HAP-1 (cell line): ENCODE results near the gene RPRD1B.
"Not testable (repeated sequence)": the region's sequence is repeated elsewhere in the genome, so short reads cannot be mapped to it uniquely, and the experiment has no call there.

Experiments used
- DNase-seq, 2 experiments: peaks; one replicate each; pipeline ENCODE4 v3.0.0-alpha.2; 2016 to 2020; ENCODE audit warnings: low spot score in 2 of 2
- H3K27me3 ChIP-seq: fragments of 250-450 bp; sonication (Bioruptor Pico); 2 replicates; pipeline ENCODE4 v1.5.1; 2020; ENCODE audit warnings: low read depth, mild to moderate bottlenecking, moderate library complexity
- H3K36me3 ChIP-seq: fragments of 250-450 bp; sonication (Bioruptor Pico); replicated peaks from 2 replicates; pipeline ENCODE4 v1.5.1; 2020; ENCODE audit warnings: mild to moderate bottlenecking
- H3K4me1 ChIP-seq: fragments of 250-450 bp; sonication (Bioruptor Pico); 2 replicates; pipeline ENCODE4 v1.5.1; 2020; ENCODE audit warnings: mild to moderate bottlenecking
- H3K4me3 ChIP-seq: fragments of 250-450 bp; sonication (Bioruptor Pico); 2 replicates; pipeline ENCODE4 v1.5.1; 2020; ENCODE audit warnings: mild to moderate bottlenecking, moderate library complexity
- H3K9me3 ChIP-seq: fragments of 250-450 bp; sonication (Bioruptor Pico); 2 replicates; pipeline ENCODE4 v1.5.1; 2020; ENCODE audit warnings: mild to moderate bottlenecking, moderate library complexity
- in situ Hi-C: fragments of 300-500 bp; cut with MboI; formaldehyde crosslinking; loops from 3 replicates; pipeline ENCODE4 v1.14.3; 2020; ENCODE audit warnings: low sequenced_read_pairs, inconsistent platforms, mixed read lengths

RPRD1B gene

GRCh38 chr20:38009416-38009815 is 24.1 kb upstream of the RPRD1B start:
- H3K36me3 ChIP-seq = peaks cover 34% of the 10 kb centered on the region

DNA sequence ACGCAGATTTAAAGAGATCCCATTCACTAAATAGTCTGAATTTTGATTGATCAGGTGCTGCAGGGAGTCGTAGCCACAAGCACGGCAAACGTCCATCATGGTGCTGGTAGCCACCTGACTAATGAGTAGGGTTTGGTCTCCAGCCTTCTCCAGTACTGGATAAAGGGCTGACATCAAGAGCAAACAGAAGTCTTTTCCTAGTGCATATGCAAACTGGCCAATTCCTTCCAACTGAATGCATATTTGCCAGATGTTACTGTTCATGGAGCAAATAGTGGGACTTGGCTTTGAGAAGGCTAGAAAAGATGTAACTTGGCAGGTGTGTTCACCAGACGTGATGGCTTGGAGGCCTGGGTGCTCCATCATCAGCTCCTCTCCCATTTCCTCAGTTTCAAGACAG is 21.9 kb upstream of the RPRD1B start:
- in situ Hi-C loops = no loop called here
- H3K4me3 ChIP-seq = no peak overlapping the region
- DNase-seq = no peak
- H3K4me1 ChIP-seq = no peaks in the 10 kb centered on the region; the same call in 1 of the 2 replicates
- H3K27me3 ChIP-seq = no peaks in the 10 kb centered on the region
- H3K36me3 ChIP-seq = peaks cover 38% of the 10 kb centered on the region
- no peaks in the 10 kb centered on the region for H3K9me3 ChIP-seq

More at GRCh38 chr20:38009416-38009815, 24.1 kb upstream of the RPRD1B start:
- DNase-seq, H3K4me3 ChIP-seq, H3K9me3 ChIP-seq, H3K27me3 ChIP-seq, H3K4me1 ChIP-seq, in situ Hi-C loops: not testable (repeated sequence)

DNA sequence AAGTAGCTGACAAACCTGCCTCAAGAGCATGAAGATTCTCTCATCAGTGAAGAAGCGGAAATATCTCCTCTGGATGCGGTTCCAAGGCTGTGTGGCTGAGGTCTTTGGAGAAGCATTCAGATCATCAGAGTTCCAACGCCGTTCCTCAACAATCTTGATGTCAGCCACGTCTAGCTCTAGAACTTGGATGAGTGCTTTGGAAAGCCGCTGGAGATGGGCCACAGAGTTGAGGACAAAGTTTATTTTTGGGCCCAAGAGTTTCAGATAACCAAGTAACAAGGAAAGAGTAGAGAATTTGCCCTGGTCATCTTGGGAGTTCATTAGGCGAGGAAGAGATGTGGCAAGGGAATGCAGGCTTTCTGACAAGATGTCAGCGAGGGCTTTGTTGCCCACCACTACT is 21.2 kb upstream of the RPRD1B start:
- in situ Hi-C loops = no loop called here
- H3K4me1 ChIP-seq = no peaks in the 10 kb centered on the region; the same call in 1 of the 2 replicates
- no peaks in the 10 kb centered on the region for H3K27me3 ChIP-seq
- no peak overlapping the region for H3K4me3 ChIP-seq
- H3K9me3 ChIP-seq = no peaks in the 10 kb centered on the region
- H3K36me3 ChIP-seq = peaks cover 44% of the 10 kb centered on the region
- DNase-seq = no peak

GRCh38 chr20:38013887-38014286 is 19.7 kb upstream of the RPRD1B start:
- in situ Hi-C loops = no loop called here
- peaks cover 56% of the 10 kb centered on the region for H3K36me3 ChIP-seq

DNA sequence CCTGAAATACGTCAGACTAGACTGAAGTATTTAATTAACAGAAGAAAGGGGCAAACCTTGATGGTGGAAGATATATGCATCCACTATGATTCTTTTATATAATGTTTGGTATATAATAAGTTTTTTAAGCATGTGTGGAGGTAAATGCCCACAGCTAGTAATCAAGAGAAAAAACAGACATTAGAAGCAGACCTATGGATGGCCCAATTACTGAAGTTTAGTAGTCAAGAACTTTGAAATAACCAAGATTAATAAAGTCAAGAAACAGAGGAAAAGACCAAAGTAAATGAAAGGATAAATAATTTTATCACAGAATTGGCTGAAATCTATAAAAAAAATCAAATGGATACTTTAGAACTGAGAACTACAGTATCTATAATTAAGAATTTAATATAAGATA is 15.6 kb upstream of the RPRD1B start:
- in situ Hi-C loops = no loop called here
- Histone ChIP-seq H3K4me1 (no peaks in the 10 kb centered on the region), H3K9me3 (no peaks in the 10 kb centered on the region; the same call in 1 of the 2 replicates), H3K36me3 (peaks cover 29% of the 10 kb centered on the region), H3K27me3 (no peaks in the 10 kb centered on the region), H3K4me3 (no peak overlapping the region)
- DNase-seq = no peak

More at GRCh38 chr20:38013887-38014286, 19.7 kb upstream of the RPRD1B start:
- no peak overlapping the region for H3K4me3 ChIP-seq
- no peaks in the 10 kb centered on the region; the same call in 1 of the 2 replicates for H3K9me3 ChIP-seq
- H3K4me1 ChIP-seq = no peaks in the 10 kb centered on the region
- no peak for DNase-seq
- no peaks in the 10 kb centered on the region for H3K27me3 ChIP-seq

DNA sequence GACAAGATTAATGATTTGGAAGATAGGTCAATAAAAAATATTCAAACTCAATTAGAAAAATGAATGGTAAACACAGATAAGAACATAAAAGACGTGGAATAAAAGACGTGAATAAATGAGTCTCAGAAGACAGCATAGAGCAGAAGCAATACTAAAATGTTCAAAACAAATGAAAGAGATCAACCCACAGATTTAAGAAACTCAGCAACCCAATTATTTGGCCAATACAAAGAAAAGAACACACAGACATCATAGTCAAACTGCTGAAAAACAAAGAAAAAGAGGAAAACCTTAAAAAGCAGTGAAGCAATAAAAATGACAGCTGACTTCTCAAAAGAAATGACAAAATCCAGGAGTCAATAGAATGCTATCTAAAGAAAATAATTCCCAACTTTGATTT is 15.2 kb upstream of the RPRD1B start:
- Histone ChIP-seq H3K9me3 (no peaks in the 10 kb centered on the region; the same call in 1 of the 2 replicates), H3K36me3 (peaks cover 27% of the 10 kb centered on the region), H3K27me3 (no peaks in the 10 kb centered on the region), H3K4me3 (no peak overlapping the region), H3K4me1 (no peaks in the 10 kb centered on the region)
- no peak for DNase-seq
- in situ Hi-C loops = no loop called here

DNA sequence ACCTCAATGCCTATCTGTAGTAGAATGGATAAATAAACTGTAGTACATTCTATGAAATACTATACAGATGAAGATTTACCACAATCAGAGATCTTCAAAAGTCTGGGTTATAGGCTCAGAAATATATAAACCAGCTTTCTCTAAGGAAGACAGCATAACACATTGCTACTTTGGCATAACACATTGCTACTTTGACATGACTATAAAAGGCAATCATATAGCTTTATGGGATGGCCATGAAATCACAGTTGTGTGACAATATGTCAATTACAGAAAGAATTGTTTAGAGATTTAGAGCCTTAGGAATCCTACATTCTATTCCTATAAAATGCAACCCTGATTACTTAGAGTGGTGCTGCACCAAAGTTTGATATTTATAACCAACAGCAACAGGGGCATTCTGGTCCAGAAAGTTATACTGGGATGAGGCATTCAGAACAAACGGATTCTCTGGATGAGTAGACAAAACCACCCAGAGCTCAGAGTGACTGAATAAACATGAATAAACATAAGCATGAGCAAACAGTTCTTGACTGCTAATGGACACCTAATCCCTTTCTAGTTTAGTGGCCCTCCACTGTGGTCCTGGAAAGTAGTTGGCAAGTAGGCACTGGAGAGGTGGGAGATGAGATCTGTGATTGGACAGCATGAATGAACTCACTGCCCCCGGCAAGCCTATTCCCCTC is 12.3 kb upstream of the RPRD1B start:
- no peak overlapping the region for H3K4me3 ChIP-seq
- H3K9me3 ChIP-seq = no peaks in the 10 kb centered on the region; the same call in 1 of the 2 replicates
- in situ Hi-C loops = no loop called here
- no peaks in the 10 kb centered on the region for H3K4me1 ChIP-seq
- DNase-seq = no peak
- H3K36me3 ChIP-seq = peaks cover 22% of the 10 kb centered on the region
- no peaks in the 10 kb centered on the region for H3K27me3 ChIP-seq

DNA sequence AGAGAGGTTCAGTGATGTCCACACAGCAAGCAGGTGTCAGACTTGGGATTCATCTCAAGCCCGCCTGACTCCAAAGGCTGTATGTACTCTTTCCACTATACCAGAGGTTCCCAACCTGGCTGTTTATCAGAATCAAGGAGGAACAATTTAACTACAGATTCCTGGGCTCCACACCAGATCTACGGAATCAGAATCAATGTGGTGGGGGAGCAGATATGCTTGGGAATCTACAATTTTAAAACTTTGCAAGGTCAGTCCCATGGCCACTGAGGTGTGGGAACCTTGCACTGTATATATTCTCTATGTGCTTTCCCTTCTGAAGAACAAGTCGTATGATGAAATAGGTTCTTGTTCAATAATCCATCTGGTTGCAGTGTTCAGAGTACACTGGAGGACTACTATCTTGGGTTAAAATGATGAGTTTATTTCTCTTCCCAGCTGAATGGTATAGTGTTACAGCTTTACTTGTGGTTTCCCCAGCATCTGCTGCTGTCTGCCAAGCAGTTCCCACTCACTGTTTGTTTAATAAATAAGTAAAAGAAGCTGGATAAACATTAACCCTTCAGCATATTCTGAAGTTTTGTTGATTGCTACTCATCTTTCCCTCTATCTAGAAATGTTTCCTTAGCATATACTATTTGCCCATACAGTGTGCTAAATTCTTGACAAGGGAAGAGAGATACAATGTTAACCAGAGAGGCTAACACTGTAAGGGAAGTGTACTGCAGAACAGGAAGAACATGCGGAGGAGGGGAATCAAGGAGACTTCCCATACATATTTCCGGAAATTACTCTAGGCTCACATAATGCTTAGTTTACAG is 10.2 kb upstream of the RPRD1B start:
- DNase-seq = no peak
- peaks cover 1% of the 10 kb centered on the region for H3K36me3 ChIP-seq
- in situ Hi-C loops = no loop called here
- no peaks in the 10 kb centered on the region for H3K9me3 ChIP-seq
- H3K4me3 ChIP-seq = no peak overlapping the region
- H3K4me1 ChIP-seq = peaks cover 5% of the 10 kb centered on the region; the same call in 1 of the 2 replicates
- H3K27me3 ChIP-seq = no peaks in the 10 kb centered on the region

- in situ Hi-C loops = no loop called here
- Histone ChIP-seq H3K27me3 (no peaks in the 10 kb centered on the region), H3K36me3 (no peaks in the 10 kb centered on the region), H3K9me3 (no peaks in the 10 kb centered on the region), H3K4me3 (no peak overlapping the region), H3K4me1 (peaks cover 6% of the 10 kb centered on the region; the same call in 1 of the 2 replicates)
- DNase-seq = no peak
Observed at GRCh38 chr20:38024496-38024895, 9.1 kb upstream of the RPRD1B start.

- no peak for DNase-seq
- Histone ChIP-seq H3K36me3 (no peaks in the 10 kb centered on the region; the same call in 1 of the 2 replicates), H3K4me1 (peaks cover 22% of the 10 kb centered on the region), H3K4me3 (no peak overlapping the region), H3K9me3 (no peaks in the 10 kb centered on the region; the same call in 1 of the 2 replicates), H3K27me3 (no peaks in the 10 kb centered on the region)
- in situ Hi-C loops = no loop called here
Observed at GRCh38 chr20:38029453-38029852, 4.1 kb upstream of the RPRD1B start.

DNA sequence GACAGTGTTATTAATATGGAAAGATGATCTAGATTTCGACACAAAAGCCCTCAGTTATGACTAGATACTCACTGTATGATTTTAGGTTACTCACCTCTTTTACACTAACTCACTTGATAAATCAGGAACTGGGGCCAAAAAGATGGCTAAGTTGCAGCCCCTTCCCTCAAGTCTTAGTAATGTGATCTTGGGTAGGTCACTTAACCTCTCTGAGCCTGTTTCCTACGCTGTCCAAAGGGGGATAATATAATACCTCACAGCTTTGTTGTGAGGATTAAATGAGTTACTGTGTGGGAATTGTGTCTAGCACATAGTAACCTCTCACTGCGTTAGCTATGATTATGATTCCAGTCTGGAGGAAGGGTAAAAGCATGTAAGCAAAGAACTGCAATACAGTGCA is 1.6 kb upstream of the RPRD1B start:
- no peak for DNase-seq
- H3K36me3 ChIP-seq = peaks cover 20% of the 10 kb centered on the region

GRCh38 chr20:38032585-38033329 is 789 bp upstream of the RPRD1B start:
- peaks cover 28% of the 10 kb centered on the region for H3K4me1 ChIP-seq
- DNase-seq = no peak
- in situ Hi-C loops = no loop called here
- H3K27me3 ChIP-seq = no peaks in the 10 kb centered on the region
- H3K9me3 ChIP-seq = no peaks in the 10 kb centered on the region; the same call in 1 of the 2 replicates
- peak overlapping the region; percentile 68 for H3K4me3 ChIP-seq
- peaks cover 27% of the 10 kb centered on the region for H3K36me3 ChIP-seq

More for the DNA sequence above, 1.6 kb upstream of the RPRD1B start:
- Histone ChIP-seq H3K9me3 (no peaks in the 10 kb centered on the region; the same call in 1 of the 2 replicates), H3K4me3 (no peak overlapping the region), H3K27me3 (no peaks in the 10 kb centered on the region), H3K4me1 (peaks cover 28% of the 10 kb centered on the region)
- in situ Hi-C loops = no loop called here

DNA sequence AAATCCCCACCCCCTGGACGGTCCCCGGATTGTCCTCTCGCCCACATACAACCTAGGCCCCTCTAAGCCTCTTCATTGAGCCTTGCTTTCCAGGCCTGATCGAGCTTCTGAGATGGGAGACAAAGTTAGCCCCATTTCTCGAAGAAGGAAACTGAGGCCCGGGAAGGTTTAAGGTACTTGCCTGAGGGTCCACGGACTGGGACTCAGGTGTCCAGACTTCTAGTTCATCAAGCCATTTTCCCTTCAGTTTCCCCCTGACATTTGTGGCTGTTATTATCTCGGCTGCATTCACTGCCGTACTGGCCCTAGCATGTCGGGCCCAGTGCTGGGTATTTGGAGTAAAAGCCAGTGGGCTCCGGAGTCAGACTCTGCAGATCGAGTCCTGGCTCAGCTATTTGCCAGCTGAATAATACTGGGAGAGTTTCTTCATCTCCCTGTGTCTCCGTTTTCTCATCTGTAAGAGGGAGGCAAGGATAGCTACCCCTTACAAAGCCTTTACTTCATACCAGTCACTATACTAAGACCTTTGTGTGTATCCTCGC is 633 bp downstream of the RPRD1B start:
- H3K27me3 ChIP-seq = no peaks in the 10 kb centered on the region
- H3K9me3 ChIP-seq = no peaks in the 10 kb centered on the region; the same call in 1 of the 2 replicates
- H3K4me1 ChIP-seq = peaks cover 22% of the 10 kb centered on the region
- in situ Hi-C loops = no loop called here
- H3K36me3 ChIP-seq = peaks cover 29% of the 10 kb centered on the region
- no peak for DNase-seq
- H3K4me3 ChIP-seq = peak overlapping the region; percentile 68
